PC-3 (cell line): ENCODE data around the gene HDLBP. TPM values are rescaled to one million over a fixed set of nuclear protein-coding genes. Genes with fewer than 3 reads are reported as not detected.

ENCODE experiments used
- ATAC-seq: fragments of 200-7000 bp; cut with Tn5 transposase; 2 replicates; pipeline ENCODE4 v1.9.1; 2020; ENCODE audit warnings: mild to moderate bottlenecking, moderate library complexity
- BruUV-seq: library from RNA; stranded (reverse); fragments of 400-500 nt; replicated peaks from 2 replicates; lab custom pipeline; 2021; lab: Mats Ljungman, UMichigan
- CTCF ChIA-PET: fragments of 300-600 bp; sonication (Branson Sonifier 250); formaldehyde crosslinking; loops from one replicate; lab custom pipeline; 2022; ENCODE audit warnings: antibody characterized with exemption; lab: Charles Lee
- POLR2A ChIA-PET: fragments of 300-600 bp; sonication (Branson Sonifier 250); formaldehyde crosslinking; loops from one replicate; lab custom pipeline; 2022; ENCODE audit warnings: antibody characterized with exemption; ENCODE audit not compliant: unreplicated experiment; lab: Charles Lee
- DNase-seq: peaks from one replicate; pipeline ENCODE4 v3.0.0-alpha.2; 2015
- H2AFZ ChIP-seq: fragments of 300-600 bp; sonication (generic); 2 replicates; pipeline ENCODE4 v1.6.0; 2016; ENCODE audit warnings: antibody characterized with exemption, low read length
- H3F3A ChIP-seq: fragments of 300-600 bp; sonication (generic); one replicate; pipeline ENCODE4 v1.6.0; 2017; ENCODE audit warnings: antibody characterized with exemption, low read length, control low read depth, mild to moderate bottlenecking; ENCODE audit not compliant: unreplicated experiment
- H3K27ac ChIP-seq: fragments of 300-600 bp; sonication (generic); 2 replicates; pipeline ENCODE4 v1.5.1; 2016; ENCODE audit warnings: mild to moderate bottlenecking, low read length
- H3K27me3 ChIP-seq: fragments of 300-600 bp; sonication (generic); 2 replicates; pipeline ENCODE4 v1.6.1; 2016; ENCODE audit warnings: low read length, mixed read lengths
- H3K36me3 ChIP-seq: fragments of 300-600 bp; sonication (generic); 2 replicates; pipeline ENCODE4 v1.6.1; 2016; ENCODE audit warnings: low read depth, mixed run types, low read length, mixed read lengths
- H3K4me1 ChIP-seq: fragments of 300-600 bp; sonication (generic); 2 replicates; pipeline ENCODE4 v1.5.1; 2016; ENCODE audit warnings: low read length; ENCODE audit not compliant: insufficient read depth
- H3K4me2 ChIP-seq: fragments of 300-600 bp; sonication (generic); 2 replicates; pipeline ENCODE4 v1.6.0; 2016; ENCODE audit warnings: low read length
- H3K4me3 ChIP-seq: fragments of 300-600 bp; sonication (generic); 2 replicates; pipeline ENCODE4 v1.5.1; 2016; ENCODE audit warnings: mild to moderate bottlenecking, low read length, mixed read lengths
- H3K79me2 ChIP-seq: fragments of 300-600 bp; sonication (generic); 2 replicates; pipeline ENCODE4 v1.6.1; 2017; ENCODE audit warnings: low read length, mixed read lengths
- H3K9ac ChIP-seq: fragments of 300-600 bp; sonication (generic); 2 replicates; pipeline ENCODE4 v1.6.0; 2016; ENCODE audit warnings: mild to moderate bottlenecking, low read length
- H3K9me2 ChIP-seq: fragments of 300-600 bp; sonication (generic); replicated peaks from 2 replicates; pipeline ENCODE4 v1.6.1; 2016; ENCODE audit warnings: mixed run types, low read length, mixed read lengths
- H3K9me3 ChIP-seq: fragments of 300-600 bp; sonication (generic); 2 replicates; pipeline ENCODE4 v1.6.1; 2016; ENCODE audit warnings: low read length, mixed read lengths
- H4K20me1 ChIP-seq: fragments of 300-600 bp; sonication (generic); 2 replicates; pipeline ENCODE4 v1.6.1; 2016; ENCODE audit warnings: low read length, mixed read lengths
- CTCF ChIP-seq: fragments of 300-600 bp; sonication (generic); conservative IDR thresholded peaks from 2 replicates; pipeline ENCODE4 v1.5.1; 2017; ENCODE audit warnings: antibody characterized with exemption, low read depth, mild to moderate bottlenecking, low read length
- EZH2 ChIP-seq: fragments of 300-600 bp; sonication (generic); IDR thresholded peaks from one replicate; pipeline ENCODE4 v1.6.1; 2017; ENCODE audit warnings: antibody characterized with exemption, mild to moderate bottlenecking, low read length; ENCODE audit not compliant: unreplicated experiment
- EZH2phosphoT487 ChIP-seq: fragments of 300-600 bp; sonication (generic); IDR thresholded peaks from 2 replicates; pipeline ENCODE4 v1.6.1; 2018; ENCODE audit warnings: mild to moderate bottlenecking, antibody characterized with exemption, low read length, borderline replicate concordance
- intact Hi-C: fragments of 100-400 bp; cut with micrococcal nuclease; formaldehyde crosslinking; loops from 2 replicates; pipeline ENCODE4 v1.9.0; 2023
- total RNA-seq: library from RNA; depleted of rRNA; stranded (reverse); fragments of >200 nt; gene quantifications from 2 replicates; pipeline ENCODE4 v1.2.3, GENCODE V29; 2014

The HDLBP gene
- total RNA-seq, 1 experiment from 2014 or later, result 410 TPM

DNA sequence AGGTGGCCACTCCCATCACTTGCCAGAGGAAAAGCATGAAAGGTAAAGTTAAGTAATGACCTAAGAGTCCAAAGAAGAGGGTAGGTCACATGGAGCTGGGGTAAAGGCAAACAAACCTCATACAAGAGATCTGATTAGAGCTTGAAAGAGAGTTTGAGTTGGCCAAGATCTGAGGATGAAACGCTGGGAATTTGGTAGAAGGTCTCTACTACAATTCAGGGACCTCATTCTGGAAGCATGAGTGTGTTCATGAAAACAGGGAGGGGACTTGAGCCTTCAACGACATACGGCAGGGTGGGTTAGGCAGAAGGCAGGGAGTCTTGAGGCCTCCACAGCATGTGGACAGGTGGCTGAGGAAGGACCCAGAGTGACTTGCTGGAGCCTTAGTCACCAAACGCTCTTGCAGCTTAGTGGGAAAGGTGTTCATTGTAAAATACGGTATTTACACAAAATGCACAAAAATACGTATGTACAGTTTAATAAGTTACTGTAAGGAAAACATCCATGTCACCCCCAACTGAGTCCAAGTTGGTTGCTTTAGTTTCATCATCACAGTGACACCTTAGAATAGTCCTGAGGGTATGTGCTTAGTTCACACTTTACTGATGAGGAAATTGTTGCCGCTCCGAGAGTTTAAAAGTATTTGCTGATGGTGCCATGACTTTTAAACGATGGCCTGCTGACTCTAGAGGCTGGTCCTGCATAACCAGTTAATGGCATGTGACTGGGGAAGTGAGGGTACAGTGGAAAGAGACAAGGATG, 35.6 kb upstream of the HDLBP start:
- no peak for ATAC-seq
- Histone ChIP-seq H3K79me2 (no peaks in the 10 kb centered on the region), H3K4me1 (peaks cover 8% of the 10 kb centered on the region), H3K9ac (no peak overlapping the region), H3K27me3 (no peaks in the 10 kb centered on the region), H3K36me3 (peaks cover 65% of the 10 kb centered on the region), H3K9me2 (no peaks in the 10 kb centered on the region), H3K4me2 (no peak overlapping the region), H3K4me3 (no peak overlapping the region), H2AFZ (no peak overlapping the region), H3K9me3 (no peaks in the 10 kb centered on the region), H3K27ac (no peak overlapping the region), H3F3A (no peaks in the 10 kb centered on the region), H4K20me1 (no peaks in the 10 kb centered on the region)
- TF ChIP-seq EZH2 (no peak), CTCF (no peak), EZH2phosphoT487 (no peak)
- POLR2A ChIA-PET, result no interaction called here
- intact Hi-C loops, result no loop called here
- CTCF ChIA-PET, result no interaction called here
- no TSS peak for BruUV-seq
- no peak for DNase-seq

- peaks cover 70% of the 10 kb centered on the region for H3K36me3 ChIP-seq
- H3K27me3 ChIP-seq, result no peaks in the 10 kb centered on the region
- H3K4me2 ChIP-seq, result no peak overlapping the region
- H3F3A ChIP-seq, result no peaks in the 10 kb centered on the region
- CTCF ChIA-PET, result no interaction called here
- no peaks in the 10 kb centered on the region for H3K9me2 ChIP-seq
- H3K4me3 ChIP-seq, result no peak overlapping the region
- TF ChIP-seq EZH2 (no peak), CTCF (no peak), EZH2phosphoT487 (no peak)
- intact Hi-C loops, result no loop called here
- H4K20me1 ChIP-seq, result no peaks in the 10 kb centered on the region
- DNase-seq (no peak), ATAC-seq (no peak)
- BruUV-seq, result no TSS peak
- POLR2A ChIA-PET, result no interaction called here
- H3K9ac ChIP-seq, result no peak overlapping the region
- H3K4me1 ChIP-seq, result peaks cover 8% of the 10 kb centered on the region
- no peaks in the 10 kb centered on the region for H3K79me2 ChIP-seq
- no peak overlapping the region for H2AFZ ChIP-seq
- H3K27ac ChIP-seq, result no peak overlapping the region
- H3K9me3 ChIP-seq, result no peaks in the 10 kb centered on the region
Observed at GRCh38 chr2:241350530-241350877, 35.0 kb upstream of the HDLBP start.

GRCh38 chr2:241349941-241350340, 34.5 kb upstream of the HDLBP start:
- TF ChIP-seq EZH2, result no peak
- TF ChIP-seq CTCF, result no peak
- TF ChIP-seq EZH2phosphoT487, result no peak
- H3K4me2 ChIP-seq, result no peak overlapping the region
- H3K27me3 ChIP-seq, result no peaks in the 10 kb centered on the region
- H4K20me1 ChIP-seq, result no peaks in the 10 kb centered on the region
- H3K4me1 ChIP-seq, result peaks cover 5% of the 10 kb centered on the region
- peaks cover 69% of the 10 kb centered on the region for H3K36me3 ChIP-seq
- H2AFZ ChIP-seq, result no peak overlapping the region
- H3K9me2 ChIP-seq, result no peaks in the 10 kb centered on the region
- no peak overlapping the region for H3K27ac ChIP-seq
- ChIA-PET CTCF (interaction anchor here (0.6 kb wide), 1 partner anchor 108 kb away, joined by 3 read pairs; no protein-coding TSS in a partner anchor), POLR2A (no interaction called here)
- intact Hi-C loops, result no loop called here
- DNase-seq (no peak), ATAC-seq (no peak)
- no peaks in the 10 kb centered on the region for H3K9me3 ChIP-seq
- H3K4me3 ChIP-seq, result no peak overlapping the region
- no peaks in the 10 kb centered on the region for H3F3A ChIP-seq
- no peak overlapping the region for H3K9ac ChIP-seq
- BruUV-seq, result no TSS peak
- no peaks in the 10 kb centered on the region for H3K79me2 ChIP-seq
